ENCODE data around the gene SPACDR. TPM values are rescaled to one million over a fixed set of nuclear protein-coding genes. Genes with fewer than 3 reads are reported as not detected.

The SPACDR gene
- polyA plus RNA-seq, 1 experiment, result 0.76 TPM

GRCh38 chr7:100467638-100468373 lies 3.7 kb upstream of the SPACDR start:
- TF ChIP-seq CTCF (IDR thresholded peaks at IDR 0.05; ENCODE audit: low read depth, low read length), result no peak
- H3K9me3 ChIP-seq (ENCODE audit: control insufficient read depth, insufficient read depth, low read length), result no peaks in the 10 kb centered on the region
- H3K27me3 ChIP-seq (ENCODE audit: control insufficient read depth, insufficient read depth, low read length), result no peaks in the 10 kb centered on the region
- DNase-seq (ENCODE audit: low read depth, low spot score), result no peak
- ChIA-PET POLR2A (no interaction called here), CTCF (interaction anchor here (1.7 to 3.8 kb wide), 4 partner anchors 10 to 223 kb away, joined by 7 to 80 read pairs (median 14); no protein-coding TSS in a partner anchor)
- no peak overlapping the region for H3K4me3 ChIP-seq (ENCODE audit: low read depth, low read length)
- H3K27ac ChIP-seq (ENCODE audit: low read depth, low read length), result no peak overlapping the region

- no peak overlapping the region for H3K4me3 ChIP-seq (ENCODE audit: low read depth, low read length)
- CTCF ChIA-PET, result interaction anchor here (3.8 to 4.7 kb wide), 2 partner anchors 93 kb away, joined by 39 to 80 read pairs; no protein-coding TSS in a partner anchor
- TF ChIP-seq CTCF (IDR thresholded peaks at IDR 0.05; ENCODE audit: low read depth, low read length), result no peak
- H3K9me3 ChIP-seq (ENCODE audit: control insufficient read depth, insufficient read depth, low read length), result no peaks in the 10 kb centered on the region
- POLR2A ChIA-PET, result interaction anchor here (0.6 kb wide), 1 partner anchor 225 kb away, joined by 3 read pairs; no protein-coding TSS in a partner anchor
- peak overlapping the region; percentile 2 for H3K27ac ChIP-seq (ENCODE audit: low read depth, low read length)
- DNase-seq (ENCODE audit: low read depth, low spot score), result no peak
- H3K27me3 ChIP-seq (ENCODE audit: control insufficient read depth, insufficient read depth, low read length), result no peaks in the 10 kb centered on the region
Measured at GRCh38 chr7:100466653-100467605, 2.9 kb upstream of the SPACDR start.

- Histone ChIP-seq H3K9me3 (ENCODE audit: control insufficient read depth, insufficient read depth, low read length) (no peaks in the 10 kb centered on the region), H3K27me3 (ENCODE audit: control insufficient read depth, insufficient read depth, low read length) (no peaks in the 10 kb centered on the region), H3K27ac (ENCODE audit: low read depth, low read length) (peak overlapping the region; percentile 21), H3K4me3 (ENCODE audit: low read depth, low read length) (no peak overlapping the region)
- ChIA-PET CTCF (interaction anchor here (0.7 to 4.7 kb wide), 15 partner anchors 9 to 386 kb away, joined by 3 to 39 read pairs (median 5); partner anchors contain the start of genes MOSPD3, NYAP1 and SLC12A9), POLR2A (interaction anchor here (0.7 to 1.3 kb wide), 7 partner anchors 8 to 120 kb away, joined by 3 to 5 read pairs (median 3); partner anchors contain the start of genes FBXO24 and LRCH4)
- DNase-seq (ENCODE audit: low read depth, low spot score), result no peak
- peak; percentile 74 for TF ChIP-seq CTCF (IDR thresholded peaks at IDR 0.05; ENCODE audit: low read depth, low read length)
Measured at GRCh38 chr7:100465702-100466311, 1.7 kb upstream of the SPACDR start.

GRCh38 chr7:100465299-100465698 lies 1.2 kb upstream of the SPACDR start:
- DNase-seq (ENCODE audit: low read depth, low spot score), result no peak
- ChIA-PET CTCF (interaction anchor here (0.7 to 4.7 kb wide), 15 partner anchors 9 to 387 kb away, joined by 3 to 39 read pairs (median 5); partner anchors contain the start of genes MOSPD3, NYAP1 and SLC12A9), POLR2A (interaction anchor here (0.7 to 1.3 kb wide), 7 partner anchors 9 to 121 kb away, joined by 3 to 5 read pairs (median 3); partner anchors contain the start of genes FBXO24 and LRCH4)
- H3K27me3 ChIP-seq (ENCODE audit: control insufficient read depth, insufficient read depth, low read length), result no peaks in the 10 kb centered on the region
- no peaks in the 10 kb centered on the region for H3K9me3 ChIP-seq (ENCODE audit: control insufficient read depth, insufficient read depth, low read length)
- peak overlapping the region; percentile 21 for H3K27ac ChIP-seq (ENCODE audit: low read depth, low read length)
- no peak for TF ChIP-seq CTCF (IDR thresholded peaks at IDR 0.05; ENCODE audit: low read depth, low read length)
- H3K4me3 ChIP-seq (ENCODE audit: low read depth, low read length), result no peak overlapping the region
